Epithelial cell of esophagus (primary cell): ENCODE measurements around the gene C7orf57.
A peak's percentile ranks its signal among the peaks of the same experiment; 100 is the strongest.

Experiments used
- DNase-seq: peaks from one replicate; pipeline ENCODE4 v3.0.0; 2010; ENCODE audit warnings: low read depth
- H3K4me3 ChIP-seq: 2 replicates; pipeline ENCODE4 v1.5.1; 2011; ENCODE audit warnings: mild to moderate bottlenecking, low read length, control low read depth
- TF ChIP-seq, protein P1 (sequence below): IDR thresholded peaks from 2 replicates; pipeline ENCODE4 v1.5.1; 2011; ENCODE audit warnings: low read depth, mild to moderate bottlenecking, low read length, control low read depth, inconsistent platforms; ENCODE audit not compliant: insufficient read depth; ENCODE audit errors: missing control alignments

The C7orf57 gene

GRCh38 chr7:48011323-48011722, 24.0 kb upstream of the C7orf57 start:
- DNase-seq, result no peak
- no peak overlapping the region for H3K4me3 ChIP-seq
- TF ChIP-seq, protein P1, sequence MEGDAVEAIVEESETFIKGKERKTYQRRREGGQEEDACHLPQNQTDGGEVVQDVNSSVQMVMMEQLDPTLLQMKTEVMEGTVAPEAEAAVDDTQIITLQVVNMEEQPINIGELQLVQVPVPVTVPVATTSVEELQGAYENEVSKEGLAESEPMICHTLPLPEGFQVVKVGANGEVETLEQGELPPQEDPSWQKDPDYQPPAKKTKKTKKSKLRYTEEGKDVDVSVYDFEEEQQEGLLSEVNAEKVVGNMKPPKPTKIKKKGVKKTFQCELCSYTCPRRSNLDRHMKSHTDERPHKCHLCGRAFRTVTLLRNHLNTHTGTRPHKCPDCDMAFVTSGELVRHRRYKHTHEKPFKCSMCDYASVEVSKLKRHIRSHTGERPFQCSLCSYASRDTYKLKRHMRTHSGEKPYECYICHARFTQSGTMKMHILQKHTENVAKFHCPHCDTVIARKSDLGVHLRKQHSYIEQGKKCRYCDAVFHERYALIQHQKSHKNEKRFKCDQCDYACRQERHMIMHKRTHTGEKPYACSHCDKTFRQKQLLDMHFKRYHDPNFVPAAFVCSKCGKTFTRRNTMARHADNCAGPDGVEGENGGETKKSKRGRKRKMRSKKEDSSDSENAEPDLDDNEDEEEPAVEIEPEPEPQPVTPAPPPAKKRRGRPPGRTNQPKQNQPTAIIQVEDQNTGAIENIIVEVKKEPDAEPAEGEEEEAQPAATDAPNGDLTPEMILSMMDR, result no peak

- DNase-seq, result no peak
- no peak overlapping the region for H3K4me3 ChIP-seq
- TF ChIP-seq, protein P1, result no peak
Observed at GRCh38 chr7:48011951-48012350, 23.4 kb upstream of the C7orf57 start.

- TF ChIP-seq, protein P1, result no peak
- H3K4me3 ChIP-seq, result no peak overlapping the region
- DNase-seq, result no peak
Observed at GRCh38 chr7:48016641-48017040, 18.7 kb upstream of the C7orf57 start.

- no peak for DNase-seq
- TF ChIP-seq, protein P1, result no peak
- H3K4me3 ChIP-seq, result no peak overlapping the region
Observed at GRCh38 chr7:48017674-48018073, 17.7 kb upstream of the C7orf57 start.

DNA sequence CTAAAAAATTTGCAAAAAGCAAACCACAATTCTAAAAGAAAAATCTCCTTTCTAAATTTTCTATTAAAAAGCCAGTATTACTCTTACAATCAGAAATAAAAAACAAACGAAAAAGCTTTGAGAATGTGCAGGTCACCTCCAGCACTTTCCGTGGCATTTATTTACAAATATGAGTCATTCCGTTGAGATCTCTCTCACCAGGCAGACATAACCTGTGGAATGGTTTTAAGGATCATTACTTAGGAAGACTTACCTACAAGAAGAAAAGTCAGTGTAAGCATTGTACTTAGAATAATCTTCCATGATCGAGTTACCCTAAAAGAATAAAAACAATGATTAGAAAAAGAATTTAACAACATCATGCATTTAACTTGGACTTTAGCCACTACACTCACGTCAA, 9.7 kb upstream of the C7orf57 start:
- peak; percentile 56 for DNase-seq
- H3K4me3 ChIP-seq, result no peak overlapping the region
- TF ChIP-seq, protein P1, result no peak

DNA sequence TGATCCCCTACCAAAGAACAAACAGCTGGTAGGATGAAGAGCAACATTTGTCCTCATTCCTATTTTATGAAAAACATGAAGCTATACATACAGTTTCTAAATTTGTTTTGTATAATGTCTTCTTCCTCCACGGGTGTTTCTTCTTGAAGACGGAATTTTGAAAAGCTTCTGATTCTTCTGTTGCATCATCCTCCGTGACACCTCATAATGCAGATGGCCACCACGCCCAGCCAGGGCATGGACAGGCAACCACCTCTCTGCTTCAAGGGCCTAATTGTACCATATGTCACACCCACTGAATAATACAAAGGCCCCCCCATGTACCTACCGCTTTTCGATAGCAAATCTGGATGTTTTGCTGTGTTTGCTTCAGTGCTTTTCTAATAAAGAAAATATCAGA, 6.4 kb upstream of the C7orf57 start, which contains the start of gene SUN3:
TSS of gene SUN3 (minus strand) at position 170 of the 400 bp plus-strand sequence. CDS start at position 1, 169 bp downstream.
- TF ChIP-seq, protein P1, result no peak
- H3K4me3 ChIP-seq, result no peak within 1 kb of the TSS
- peak; percentile 20 for DNase-seq

DNA sequence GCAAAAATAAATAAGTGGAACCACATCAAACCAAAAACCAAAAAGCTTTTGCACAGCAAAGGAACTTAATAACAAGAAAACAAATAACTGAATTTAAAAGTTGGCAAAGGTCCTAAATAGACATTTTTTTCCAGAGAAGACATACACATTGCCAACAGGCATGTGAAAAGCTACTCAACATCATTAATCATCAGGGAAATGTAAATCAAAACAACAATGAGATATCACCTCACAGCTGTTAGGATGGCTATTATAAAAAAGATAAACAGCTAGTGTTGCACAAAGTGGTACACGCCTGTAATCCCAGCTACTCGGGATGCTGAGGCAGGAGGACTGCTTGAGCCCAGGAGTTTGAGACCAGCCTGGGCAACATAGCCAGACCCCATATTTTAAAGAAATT, 4.2 kb upstream of the C7orf57 start:
- TF ChIP-seq, protein P1, result no peak
- DNase-seq, result peak; percentile 33
- no peak overlapping the region for H3K4me3 ChIP-seq
